22Rv1 (cell line): ENCODE data around the gene FRRS1L.

Experiments
- H3K27ac ChIP-seq: fragments of 450-650 bp; 2 replicates; pipeline ENCODE4 v1.5.1; 2017
- CTCF ChIP-seq: fragments of 450-650 bp; IDR thresholded peaks from 2 replicates; pipeline ENCODE4 v1.5.1; 2017; ENCODE audit warnings: mild to moderate bottlenecking
- ZFX ChIP-seq: fragments of 450-650 bp; IDR thresholded peaks from 2 replicates; pipeline ENCODE4 v1.6.1; 2017; ENCODE audit warnings: antibody characterized with exemption, borderline replicate concordance

Gene FRRS1L

GRCh38 chr9:109161471-109161870 lies 5.6 kb downstream of the FRRS1L start:
- no peak for TF ChIP-seq ZFX
- TF ChIP-seq CTCF: no peak
- no peak overlapping the region for H3K27ac ChIP-seq

GRCh38 chr9:109159583-109159982 lies 7.5 kb downstream of the FRRS1L start:
- no peak for TF ChIP-seq ZFX
- no peak for TF ChIP-seq CTCF
- H3K27ac ChIP-seq: no peak overlapping the region

GRCh38 chr9:109158651-109159050 lies 8.4 kb downstream of the FRRS1L start:
- no peak for TF ChIP-seq ZFX
- no peak for TF ChIP-seq CTCF
- no peak overlapping the region for H3K27ac ChIP-seq

- TF ChIP-seq ZFX (no peak), CTCF (no peak)
- H3K27ac ChIP-seq: no peak overlapping the region
Observed at GRCh38 chr9:109156708-109157107, 10.3 kb downstream of the FRRS1L start.

- H3K27ac ChIP-seq: no peak overlapping the region
- TF ChIP-seq CTCF: no peak
Observed at GRCh38 chr9:109150925-109151545, 16.0 kb downstream of the FRRS1L start.

- H3K27ac ChIP-seq: no peak overlapping the region
- TF ChIP-seq CTCF (no peak), ZFX (no peak)
Observed at GRCh38 chr9:109149722-109150121, 17.3 kb downstream of the FRRS1L start.

GRCh38 chr9:109149089-109149488 lies 18.0 kb downstream of the FRRS1L start:
- TF ChIP-seq CTCF: no peak
- no peak for TF ChIP-seq ZFX
- no peak overlapping the region for H3K27ac ChIP-seq
